GM23248 (cell line): ENCODE data around the gene DEF6. TPM values are rescaled to one million over a fixed set of nuclear protein-coding genes. Genes with fewer than 3 reads are reported as not detected.

Experiments
- DNase-seq: peaks from one replicate; pipeline ENCODE4 v3.0.0-alpha.2; 2015
- H2AFZ ChIP-seq: fragments of 200-600 bp; sonication (generic); 2 replicates; pipeline ENCODE4 v1.6.1; 2016; ENCODE audit warnings: antibody characterized with exemption
- H3F3A ChIP-seq: fragments of 200-600 bp; sonication (generic); 2 replicates; pipeline ENCODE4 v1.6.1; 2016; ENCODE audit warnings: mild to moderate bottlenecking, antibody characterized with exemption, mixed run types; ENCODE audit not compliant: insufficient read depth
- H3K27ac ChIP-seq: fragments of 200-600 bp; sonication (generic); 2 replicates; pipeline ENCODE4 v1.5.1; 2016; ENCODE audit warnings: mild to moderate bottlenecking
- H3K27me3 ChIP-seq: fragments of 200-600 bp; sonication (generic); replicated peaks from 2 replicates; pipeline ENCODE4 v1.6.1; 2016; ENCODE audit warnings: mild to moderate bottlenecking; ENCODE audit not compliant: insufficient read depth
- H3K36me3 ChIP-seq: fragments of 200-600 bp; sonication (generic); 2 replicates; pipeline ENCODE4 v1.6.1; 2016; ENCODE audit warnings: low read depth, mild to moderate bottlenecking
- H3K4me1 ChIP-seq: fragments of 200-600 bp; sonication (generic); 2 replicates; pipeline ENCODE4 v1.6.1; 2016; ENCODE audit warnings: mild to moderate bottlenecking; ENCODE audit not compliant: insufficient read depth
- H3K4me2 ChIP-seq: fragments of 200-600 bp; sonication (generic); one replicate; pipeline ENCODE4 v1.6.1; 2016; ENCODE audit warnings: mild to moderate bottlenecking; ENCODE audit not compliant: unreplicated experiment
- H3K4me3 ChIP-seq: fragments of 200-600 bp; sonication (generic); 2 replicates; pipeline ENCODE4 v1.5.1; 2016; ENCODE audit warnings: mild to moderate bottlenecking
- H3K79me2 ChIP-seq: fragments of 200-600 bp; sonication (generic); 2 replicates; pipeline ENCODE4 v1.6.1; 2016; ENCODE audit warnings: mild to moderate bottlenecking; ENCODE audit not compliant: insufficient read depth
- H3K9ac ChIP-seq: fragments of 200-600 bp; sonication (generic); 2 replicates; pipeline ENCODE4 v1.6.1; 2016; ENCODE audit warnings: mild to moderate bottlenecking
- H3K9me2 ChIP-seq: fragments of 200-600 bp; sonication (generic); 2 replicates; pipeline ENCODE4 v1.6.1; 2016; ENCODE audit warnings: mixed run types, mild to moderate bottlenecking, moderate library complexity; ENCODE audit not compliant: insufficient read depth
- H3K9me3 ChIP-seq: fragments of 200-600 bp; sonication (generic); one replicate; pipeline ENCODE4 v1.6.1; 2017; ENCODE audit warnings: low read depth
- H4K20me1 ChIP-seq: fragments of 200-600 bp; sonication (generic); 2 replicates; pipeline ENCODE4 v1.6.0; 2016; ENCODE audit not compliant: insufficient read depth
- EZH2 ChIP-seq: fragments of 200-600 bp; sonication (generic); IDR thresholded peaks from 2 replicates; pipeline ENCODE4 v1.6.1; 2018; ENCODE audit warnings: antibody characterized with exemption, mild to moderate bottlenecking; ENCODE audit not compliant: insufficient read depth, poor library complexity, severe bottlenecking
- EZH2phosphoT487 ChIP-seq: fragments of 200-600 bp; sonication (generic); IDR thresholded peaks from 2 replicates; pipeline ENCODE4 v1.6.1; 2018; ENCODE audit warnings: antibody characterized with exemption, moderate library complexity, mild to moderate bottlenecking, low read depth; ENCODE audit not compliant: insufficient read depth
- WGBS, 2 experiments: methylation state at CpG; one replicate each; pipeline ENCODE4 v1.1.6; 2015 to 2017; ENCODE audit warnings: low lambda C conversion rate in 2 of 2, low coverage in 1 of 2; ENCODE audit errors: missing lambda C conversion rate in 2 of 2; 5-methylcytosine and 5-hydroxymethylcytosine counted together
- in situ Hi-C: fragments of 300-500 bp; cut with MboI; formaldehyde crosslinking; loops from 2 replicates; pipeline ENCODE4 v1.15.0; 2020
- polyA plus RNA-seq: library from polyadenylated mRNA; unstranded; fragments of >200 nt; fragmentation: Nextera tagmentation; extraction: Ambion mirVana; gene quantifications from 2 replicates; pipeline ENCODE4 v1.2.1, GENCODE V29; 2016
- total RNA-seq: library from RNA; depleted of rRNA; stranded (reverse); fragments of >200 nt; shearing (Covaris generic); gene quantifications from 2 replicates; pipeline ENCODE4 v1.2.3, GENCODE V29; 2014

The DEF6 gene
- total and polyA plus RNA-seq, 2 experiments from 2014 or later, result 1.7 to 2.6 TPM

GRCh38 chr6:35288834-35289233, 8.8 kb upstream of the DEF6 start:
- no peaks in the 10 kb centered on the region for H4K20me1 ChIP-seq
- no peak overlapping the region for H3K9ac ChIP-seq
- WGBS, 2 experiments, result 74 to 75% methylated on average over 4 of the region's 4 CpGs
- peaks cover 11% of the 10 kb centered on the region; the same call in 1 of the 2 replicates for H3F3A ChIP-seq
- no peak overlapping the region for H3K27ac ChIP-seq
- H3K4me3 ChIP-seq, result no peak overlapping the region
- no peaks in the 10 kb centered on the region for H3K9me2 ChIP-seq
- TF ChIP-seq EZH2phosphoT487, result no peak
- TF ChIP-seq EZH2, result no peak
- no peaks in the 10 kb centered on the region for H3K9me3 ChIP-seq
- H3K4me2 ChIP-seq, result no peak overlapping the region
- 0 out of 2 replicates have a peak, but pooled peaks cover 5% of the 10 kb centered on the region for H3K4me1 ChIP-seq
- H3K27me3 ChIP-seq, result no peaks in the 10 kb centered on the region
- H3K79me2 ChIP-seq, result no peaks in the 10 kb centered on the region
- H2AFZ ChIP-seq, result no peak overlapping the region
- DNase-seq, result no peak
- in situ Hi-C loops, result no loop called here
- H3K36me3 ChIP-seq, result peaks cover 8% of the 10 kb centered on the region; the same call in 1 of the 2 replicates

- Histone ChIP-seq H3K9me2 (no peaks in the 10 kb centered on the region), H3K36me3 (peaks cover 12% of the 10 kb centered on the region; the same call in 1 of the 2 replicates), H3K9ac (no peak overlapping the region), H3K4me1 (0 out of 2 replicates have a peak, but pooled peaks cover 5% of the 10 kb centered on the region), H3K27me3 (no peaks in the 10 kb centered on the region), H3K27ac (no peak overlapping the region), H3K4me3 (no peak overlapping the region), H3F3A (peaks cover 11% of the 10 kb centered on the region; the same call in 1 of the 2 replicates), H3K9me3 (no peaks in the 10 kb centered on the region), H3K79me2 (no peaks in the 10 kb centered on the region), H2AFZ (no peak overlapping the region), H3K4me2 (no peak overlapping the region), H4K20me1 (no peaks in the 10 kb centered on the region)
- TF ChIP-seq EZH2phosphoT487 (no peak), EZH2 (no peak)
- WGBS, 2 experiments, result 98 to 99% methylated on average over 13 of the region's 13 CpGs
- in situ Hi-C loops, result no loop called here
- DNase-seq, result no peak
Observed at GRCh38 chr6:35291491-35291890, 6.1 kb upstream of the DEF6 start.

- no peak for DNase-seq
- Histone ChIP-seq H3K9ac (no peak overlapping the region), H3K9me3 (no peaks in the 10 kb centered on the region), H3K79me2 (no peaks in the 10 kb centered on the region), H3K4me2 (no peak overlapping the region), H2AFZ (no peak overlapping the region), H3K4me3 (no peak overlapping the region), H3K9me2 (no peaks in the 10 kb centered on the region), H3K4me1 (peaks cover 5% of the 10 kb centered on the region; the same call in 1 of the 2 replicates), H4K20me1 (no peaks in the 10 kb centered on the region), H3K27me3 (no peaks in the 10 kb centered on the region), H3F3A (0 out of 2 replicates have a peak, but pooled peaks cover 8% of the 10 kb centered on the region), H3K27ac (no peak overlapping the region), H3K36me3 (peaks cover 11% of the 10 kb centered on the region; the same call in 1 of the 2 replicates)
- no peak for TF ChIP-seq EZH2
- TF ChIP-seq EZH2phosphoT487, result no peak
- in situ Hi-C loops, result no loop called here
- WGBS, 2 experiments, result 74 to 76% methylated on average over 15 of the region's 15 CpGs
Observed at GRCh38 chr6:35292494-35292893, 5.1 kb upstream of the DEF6 start.

- in situ Hi-C loops, result no loop called here
- H3K36me3 ChIP-seq, result peaks cover 9% of the 10 kb centered on the region; the same call in 1 of the 2 replicates
Observed at GRCh38 chr6:35293681-35294080, 3.9 kb upstream of the DEF6 start.

More at GRCh38 chr6:35293681-35294080, 3.9 kb upstream of the DEF6 start:
- no peaks in the 10 kb centered on the region; the same call in 1 of the 2 replicates for H3K4me1 ChIP-seq
- H2AFZ ChIP-seq, result no peak overlapping the region
- no peaks in the 10 kb centered on the region for H3K9me3 ChIP-seq
- TF ChIP-seq EZH2phosphoT487 (no peak), EZH2 (no peak)
- H3K27ac ChIP-seq, result no peak overlapping the region
- no peaks in the 10 kb centered on the region for H3K79me2 ChIP-seq
- no peak overlapping the region for H3K9ac ChIP-seq
- no peaks in the 10 kb centered on the region for H3K27me3 ChIP-seq
- no peak overlapping the region for H3K4me3 ChIP-seq
- no peaks in the 10 kb centered on the region for H4K20me1 ChIP-seq
- H3K9me2 ChIP-seq, result no peaks in the 10 kb centered on the region
- 93 to 96% methylated on average over 9 of the region's 9 CpGs for WGBS, 2 experiments
- no peak for DNase-seq
- H3K4me2 ChIP-seq, result no peak overlapping the region
- 0 out of 2 replicates have a peak, but pooled peaks cover 3% of the 10 kb centered on the region for H3F3A ChIP-seq
